ENCODE data around the gene ATP5ME. TPM values are rescaled to one million over a fixed set of nuclear protein-coding genes. Genes with fewer than 3 reads are reported as not detected.

ATP5ME gene
- total and polyA plus RNA-seq, 2 of the 13 experiments (the other 11 are each of a cell fraction or from before 2014, with no cell fraction given), result 305 to 753 TPM

DNA sequence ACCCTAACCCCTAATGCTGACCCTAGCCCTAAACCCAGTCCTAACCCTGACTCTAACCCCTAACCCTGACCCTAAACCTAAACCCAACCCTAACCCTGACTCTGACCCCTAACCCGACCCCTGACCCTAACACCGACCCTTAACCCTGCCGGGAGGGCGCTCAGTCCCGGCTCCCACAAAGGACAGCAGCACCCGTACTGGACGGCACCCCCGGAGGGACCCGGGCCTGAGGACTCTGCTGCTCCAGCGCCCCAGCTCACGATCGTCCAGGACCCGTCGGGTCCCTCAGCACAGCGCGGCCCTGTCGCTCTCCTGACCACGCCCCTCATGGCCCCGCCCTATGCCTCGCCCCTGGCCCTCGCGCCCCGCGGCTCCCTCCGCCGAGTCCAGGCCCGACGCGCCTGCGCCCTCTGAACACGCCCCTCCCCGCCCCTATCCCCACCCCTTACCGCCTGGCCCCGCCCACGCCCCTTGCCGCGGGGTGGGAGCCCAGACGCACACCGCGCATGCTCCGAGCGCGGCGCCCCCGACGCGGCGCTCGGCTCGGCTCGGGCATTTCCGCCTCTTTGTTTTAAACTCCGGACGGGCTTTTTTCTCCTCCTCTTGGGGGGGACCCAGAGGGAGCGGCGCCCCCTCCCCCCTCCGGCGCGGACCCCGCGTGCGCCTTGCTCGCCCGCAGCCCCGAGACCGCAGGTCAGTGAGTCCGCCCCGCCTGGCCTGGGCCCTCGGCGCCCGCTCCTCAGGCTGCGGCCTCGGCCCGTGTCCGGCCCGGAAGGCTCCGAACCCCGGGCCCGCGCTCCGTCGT, 31.4 kb upstream of the ATP5ME start, which contains the start of gene PCGF3 (continued):
- TF ChIP-seq GABPA (IDR thresholded peaks at IDR 0.05; ENCODE audit: low read depth, low read length), result no peak
- TF ChIP-seq GABPA (CRISPR knock-in tag; IDR thresholded peaks at IDR 0.05; ENCODE audit: low read depth), result no peak
- TF ChIP-seq CREBL2 (CRISPR knock-in tag; IDR thresholded peaks at IDR 0.05; ENCODE audit: borderline replicate concordance), result no peak
- peak; percentile 60; the same call in 1 of the 2 replicates for TF ChIP-seq MAX (IDR thresholded peaks at IDR 0.05)
- TF ChIP-seq ZNF562 (CRISPR knock-in tag; IDR thresholded peaks at IDR 0.05; ENCODE audit: borderline replicate concordance), result no peak
- peak; percentile 59 for TF ChIP-seq ASH2L (IDR thresholded peaks at IDR 0.05; ENCODE audit: insufficient read length, low read depth, low read length)
- no peak for TF ChIP-seq ZNF33A (CRISPR knock-in tag; IDR thresholded peaks at IDR 0.05; ENCODE audit: borderline replicate concordance)
- TF ChIP-seq ETV5 (CRISPR knock-in tag; IDR thresholded peaks at IDR 0.05; ENCODE audit: borderline replicate concordance), result no peak
- TF ChIP-seq EEA1 (CRISPR knock-in tag; IDR thresholded peaks at IDR 0.05; ENCODE audit: borderline replicate concordance), result no peak
- TF ChIP-seq MAFF (IDR thresholded peaks at IDR 0.05; ENCODE audit: low read depth, low read length), result no peak
- no peak for TF ChIP-seq CENPT (CRISPR knock-in tag; IDR thresholded peaks at IDR 0.05; ENCODE audit: low read depth)
- no peak for TF ChIP-seq IRF2 (CRISPR knock-in tag; IDR thresholded peaks at IDR 0.05)
- TF ChIP-seq MAFK (conservative IDR thresholded peaks at IDR 0.05 in 1 of 2, IDR thresholded peaks at IDR 0.05 in 1 of 2; ENCODE audit: low read length in 2 of 2), result no peak
- no peak for TF ChIP-seq ZNF766 (CRISPR knock-in tag; IDR thresholded peaks at IDR 0.05; ENCODE audit: borderline replicate concordance)
- TF ChIP-seq POLR2G (IDR thresholded peaks at IDR 0.05; ENCODE audit: low read depth, low read length), result peak; percentile 77
- no peak for TF ChIP-seq AGO2 (optimal IDR thresholded peaks at IDR 0.05; ENCODE audit: low read depth, low read length)
- peak; percentile 50; the same call in 1 of the 2 replicates for TF ChIP-seq MZF1 (CRISPR knock-in tag; IDR thresholded peaks at IDR 0.05; ENCODE audit: borderline replicate concordance)
- peak; percentile 75 for TF ChIP-seq NR2F6 (IDR thresholded peaks at IDR 0.05)
- peak; percentile 38; the same call in 1 of the 2 replicates for TF ChIP-seq NR2F6 (CRISPR knock-in tag; IDR thresholded peaks at IDR 0.05)
- TF ChIP-seq ZNF142 (CRISPR knock-in tag; IDR thresholded peaks at IDR 0.05), result no peak
- TF ChIP-seq NBN (conservative IDR thresholded peaks at IDR 0.05), result no peak
- TF ChIP-seq TMF1 (CRISPR knock-in tag; IDR thresholded peaks at IDR 0.05; ENCODE audit: low read depth), result no peak
- no peak for TF ChIP-seq ZNF552 (CRISPR knock-in tag; IDR thresholded peaks at IDR 0.05; ENCODE audit: borderline replicate concordance)
- TF ChIP-seq HNF4G (IDR thresholded peaks at IDR 0.05; ENCODE audit: borderline replicate concordance, low read depth, low read length), result peak; percentile 24; the same call in 1 of the 2 replicates
- TF ChIP-seq HNF4G (CRISPR knock-in tag; IDR thresholded peaks at IDR 0.05; ENCODE audit: borderline replicate concordance, low read depth), result peak; percentile 48; the same call in 1 of the 2 replicates
- no peak for TF ChIP-seq ZNF124 (CRISPR knock-in tag; IDR thresholded peaks at IDR 0.05)
- no peak for TF ChIP-seq KDM6A (CRISPR knock-in tag; IDR thresholded peaks at IDR 0.05; ENCODE audit: low read depth)

Measured in HepG2 (cell line).